Fibroblast of villous mesenchyme (primary cell): ENCODE results near the gene LPAR1. TPM values are rescaled to one million over a fixed set of nuclear protein-coding genes. Genes with fewer than 3 reads are reported as not detected.

Experiments
- DNase-seq: peaks from one replicate; pipeline ENCODE4 v3.0.0-alpha.2; 2010; ENCODE audit warnings: low read depth
- H3K4me3 ChIP-seq: 2 replicates; pipeline ENCODE4 v1.5.1; 2011; ENCODE audit warnings: low read depth, mild to moderate bottlenecking, low read length
- total RNA-seq: library from RNA; depleted of rRNA; stranded (reverse); fragments of >200 nt; gene quantifications from 2 replicates; pipeline ENCODE4 v1.2.3, GENCODE V29; 2012
- TF ChIP-seq, protein P1 (sequence below): IDR thresholded peaks from 2 replicates; pipeline ENCODE4 v1.5.1; 2012; ENCODE audit warnings: low read depth, mild to moderate bottlenecking, low read length; ENCODE audit not compliant: insufficient read depth

Gene LPAR1
- total RNA-seq, 1 donor: 108 TPM

DNA sequence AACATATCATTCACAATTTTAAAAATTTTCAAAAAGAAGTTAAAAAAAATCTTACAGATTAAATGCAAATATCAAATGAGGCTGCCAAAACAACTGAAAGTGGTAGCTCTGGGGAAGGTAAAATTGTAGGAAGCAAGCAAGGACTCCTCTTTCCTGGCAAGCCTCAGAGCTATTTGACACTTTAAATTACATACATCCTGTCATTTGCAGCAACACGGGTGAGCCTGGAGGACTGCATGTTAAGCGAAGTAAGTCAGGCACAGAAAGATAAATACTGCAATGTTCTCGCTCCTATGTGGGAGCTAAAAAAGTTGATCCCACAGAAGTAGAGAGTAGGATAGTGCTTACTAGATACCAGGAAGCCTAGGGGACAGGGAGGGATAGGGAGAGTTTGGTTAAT, 58.0 kb downstream of the LPAR1 start:
- TF ChIP-seq, protein P1, sequence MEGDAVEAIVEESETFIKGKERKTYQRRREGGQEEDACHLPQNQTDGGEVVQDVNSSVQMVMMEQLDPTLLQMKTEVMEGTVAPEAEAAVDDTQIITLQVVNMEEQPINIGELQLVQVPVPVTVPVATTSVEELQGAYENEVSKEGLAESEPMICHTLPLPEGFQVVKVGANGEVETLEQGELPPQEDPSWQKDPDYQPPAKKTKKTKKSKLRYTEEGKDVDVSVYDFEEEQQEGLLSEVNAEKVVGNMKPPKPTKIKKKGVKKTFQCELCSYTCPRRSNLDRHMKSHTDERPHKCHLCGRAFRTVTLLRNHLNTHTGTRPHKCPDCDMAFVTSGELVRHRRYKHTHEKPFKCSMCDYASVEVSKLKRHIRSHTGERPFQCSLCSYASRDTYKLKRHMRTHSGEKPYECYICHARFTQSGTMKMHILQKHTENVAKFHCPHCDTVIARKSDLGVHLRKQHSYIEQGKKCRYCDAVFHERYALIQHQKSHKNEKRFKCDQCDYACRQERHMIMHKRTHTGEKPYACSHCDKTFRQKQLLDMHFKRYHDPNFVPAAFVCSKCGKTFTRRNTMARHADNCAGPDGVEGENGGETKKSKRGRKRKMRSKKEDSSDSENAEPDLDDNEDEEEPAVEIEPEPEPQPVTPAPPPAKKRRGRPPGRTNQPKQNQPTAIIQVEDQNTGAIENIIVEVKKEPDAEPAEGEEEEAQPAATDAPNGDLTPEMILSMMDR: no peak
- no peak overlapping the region for H3K4me3 ChIP-seq
- no peak for DNase-seq

DNA sequence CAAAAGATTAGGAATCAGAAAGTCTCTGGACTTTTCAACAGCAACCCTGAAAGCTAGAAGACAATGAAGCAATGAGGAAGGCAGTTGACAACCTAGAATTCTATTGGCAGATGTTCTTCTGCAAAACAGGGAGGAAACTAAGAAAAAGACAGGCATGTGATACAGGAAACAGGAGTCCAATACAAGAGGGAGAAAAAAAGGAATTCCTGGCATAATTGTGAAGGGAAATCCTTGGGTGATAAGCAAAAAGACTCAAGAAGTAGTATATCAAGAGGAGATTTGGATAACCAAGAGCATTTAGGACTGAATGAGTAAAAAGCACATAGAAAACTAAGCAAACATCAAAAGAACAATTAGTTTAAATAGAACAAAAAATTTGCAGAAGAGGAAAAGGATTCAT, 58.6 kb downstream of the LPAR1 start:
- DNase-seq: no peak
- TF ChIP-seq, protein P1: no peak

GRCh38 chr9:110978516-110978915, 59.8 kb downstream of the LPAR1 start:
- TF ChIP-seq, protein P1: no peak
- no peak overlapping the region for H3K4me3 ChIP-seq
- no peak for DNase-seq

More for the DNA sequence above, 58.6 kb downstream of the LPAR1 start:
- no peak overlapping the region for H3K4me3 ChIP-seq

- peak; percentile 64 for DNase-seq
- TF ChIP-seq, protein P1: no peak
These were observed 61.0 kb downstream of the LPAR1 start for GRCh38 chr9:110977259-110977709.

DNA sequence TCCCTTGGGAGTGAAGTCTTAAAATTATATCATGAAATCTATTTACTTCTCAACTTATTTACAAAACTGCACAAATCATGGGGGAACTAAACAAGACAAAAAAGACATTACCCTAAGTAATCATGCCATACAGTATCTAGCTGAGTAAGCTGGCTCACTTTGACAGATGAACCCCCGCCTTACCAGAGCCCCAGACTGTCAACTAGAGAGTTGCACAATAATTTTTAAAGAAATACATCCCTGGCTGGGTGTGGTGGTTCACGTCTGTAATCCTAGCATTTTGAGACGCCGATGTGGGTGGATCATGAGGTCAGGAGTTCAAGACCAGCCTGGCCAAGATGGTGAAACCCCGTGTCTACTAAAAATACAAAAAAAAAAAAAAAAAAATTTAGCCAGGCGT, 62.3 kb downstream of the LPAR1 start:
- DNase-seq: peak; percentile 79
- TF ChIP-seq, protein P1: no peak
- no peak overlapping the region for H3K4me3 ChIP-seq

More at GRCh38 chr9:110977259-110977709, 61.0 kb downstream of the LPAR1 start:
- no peak overlapping the region for H3K4me3 ChIP-seq

GRCh38 chr9:110975278-110975677, 63.0 kb downstream of the LPAR1 start:
- TF ChIP-seq, protein P1: no peak
- peak; percentile 28 for DNase-seq
- H3K4me3 ChIP-seq: no peak overlapping the region

- no peak overlapping the region for H3K4me3 ChIP-seq
- TF ChIP-seq, protein P1: no peak
- no peak for DNase-seq
These were observed 66.6 kb downstream of the LPAR1 start for GRCh38 chr9:110971705-110972104.
